Astrocyte of the spinal cord (primary cell): Measurements from ENCODE around the gene ASB2.

Experiments
- DNase-seq: peaks from one replicate; pipeline ENCODE4 v3.0.0; 2011; ENCODE audit warnings: low read depth, low spot score
- H3K4me3 ChIP-seq: 2 replicates; pipeline ENCODE4 v1.5.1; 2011; ENCODE audit warnings: low read depth, mild to moderate bottlenecking, low read length, moderate library complexity
- in situ Hi-C: cut with HindIII; loops from 2 replicates; pipeline ENCODE4 v1.10.0; 2017; ENCODE audit warnings: low sequenced_read_pairs
- TF ChIP-seq, protein P1 (sequence below): IDR thresholded peaks from 2 replicates; pipeline ENCODE4 v1.5.1; 2012; ENCODE audit warnings: low read depth, mild to moderate bottlenecking, low read length, inconsistent platforms

Gene ASB2

DNA sequence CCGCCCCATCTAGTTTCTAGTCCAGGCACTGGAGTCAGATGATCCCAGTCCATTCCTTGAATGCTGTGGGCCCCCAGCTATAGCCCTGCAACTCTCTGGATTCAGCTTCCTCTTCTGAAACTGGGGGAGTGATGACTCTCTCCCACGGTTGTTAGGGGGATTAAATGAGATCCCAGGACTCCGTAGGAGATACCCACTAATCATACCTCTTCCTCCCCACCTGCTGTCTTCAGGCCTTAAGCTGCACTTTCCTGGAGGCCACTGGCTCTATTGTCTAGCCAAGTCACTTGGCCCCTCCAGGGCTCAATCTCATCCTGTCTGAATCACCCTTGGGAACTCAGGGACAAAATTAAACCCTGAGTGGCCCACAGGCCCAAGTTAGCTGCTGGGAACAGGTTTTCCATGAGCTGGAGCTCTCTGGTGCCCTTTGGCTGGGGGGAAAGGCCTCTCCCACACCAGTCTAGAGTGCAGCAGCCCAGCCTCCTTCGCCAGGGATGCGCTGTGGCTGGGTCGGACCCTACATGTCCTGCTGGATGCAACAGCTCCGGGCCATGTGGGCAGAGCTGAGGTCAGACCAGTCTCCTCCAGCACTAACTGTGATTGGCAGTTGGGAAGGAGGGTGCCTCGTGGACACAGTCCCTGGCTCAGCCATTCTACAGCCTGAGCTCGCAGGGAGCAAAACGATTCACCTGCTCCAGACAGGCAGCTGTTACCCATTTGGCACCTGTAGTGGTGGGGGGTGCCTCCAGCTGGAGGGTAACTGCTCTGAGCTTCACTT is 6.0 kb upstream of the ASB2 start:
- in situ Hi-C loops, result no loop called here
- TF ChIP-seq, protein P1, sequence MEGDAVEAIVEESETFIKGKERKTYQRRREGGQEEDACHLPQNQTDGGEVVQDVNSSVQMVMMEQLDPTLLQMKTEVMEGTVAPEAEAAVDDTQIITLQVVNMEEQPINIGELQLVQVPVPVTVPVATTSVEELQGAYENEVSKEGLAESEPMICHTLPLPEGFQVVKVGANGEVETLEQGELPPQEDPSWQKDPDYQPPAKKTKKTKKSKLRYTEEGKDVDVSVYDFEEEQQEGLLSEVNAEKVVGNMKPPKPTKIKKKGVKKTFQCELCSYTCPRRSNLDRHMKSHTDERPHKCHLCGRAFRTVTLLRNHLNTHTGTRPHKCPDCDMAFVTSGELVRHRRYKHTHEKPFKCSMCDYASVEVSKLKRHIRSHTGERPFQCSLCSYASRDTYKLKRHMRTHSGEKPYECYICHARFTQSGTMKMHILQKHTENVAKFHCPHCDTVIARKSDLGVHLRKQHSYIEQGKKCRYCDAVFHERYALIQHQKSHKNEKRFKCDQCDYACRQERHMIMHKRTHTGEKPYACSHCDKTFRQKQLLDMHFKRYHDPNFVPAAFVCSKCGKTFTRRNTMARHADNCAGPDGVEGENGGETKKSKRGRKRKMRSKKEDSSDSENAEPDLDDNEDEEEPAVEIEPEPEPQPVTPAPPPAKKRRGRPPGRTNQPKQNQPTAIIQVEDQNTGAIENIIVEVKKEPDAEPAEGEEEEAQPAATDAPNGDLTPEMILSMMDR, result no peak
- no peak overlapping the region for H3K4me3 ChIP-seq
- DNase-seq, result no peak

DNA sequence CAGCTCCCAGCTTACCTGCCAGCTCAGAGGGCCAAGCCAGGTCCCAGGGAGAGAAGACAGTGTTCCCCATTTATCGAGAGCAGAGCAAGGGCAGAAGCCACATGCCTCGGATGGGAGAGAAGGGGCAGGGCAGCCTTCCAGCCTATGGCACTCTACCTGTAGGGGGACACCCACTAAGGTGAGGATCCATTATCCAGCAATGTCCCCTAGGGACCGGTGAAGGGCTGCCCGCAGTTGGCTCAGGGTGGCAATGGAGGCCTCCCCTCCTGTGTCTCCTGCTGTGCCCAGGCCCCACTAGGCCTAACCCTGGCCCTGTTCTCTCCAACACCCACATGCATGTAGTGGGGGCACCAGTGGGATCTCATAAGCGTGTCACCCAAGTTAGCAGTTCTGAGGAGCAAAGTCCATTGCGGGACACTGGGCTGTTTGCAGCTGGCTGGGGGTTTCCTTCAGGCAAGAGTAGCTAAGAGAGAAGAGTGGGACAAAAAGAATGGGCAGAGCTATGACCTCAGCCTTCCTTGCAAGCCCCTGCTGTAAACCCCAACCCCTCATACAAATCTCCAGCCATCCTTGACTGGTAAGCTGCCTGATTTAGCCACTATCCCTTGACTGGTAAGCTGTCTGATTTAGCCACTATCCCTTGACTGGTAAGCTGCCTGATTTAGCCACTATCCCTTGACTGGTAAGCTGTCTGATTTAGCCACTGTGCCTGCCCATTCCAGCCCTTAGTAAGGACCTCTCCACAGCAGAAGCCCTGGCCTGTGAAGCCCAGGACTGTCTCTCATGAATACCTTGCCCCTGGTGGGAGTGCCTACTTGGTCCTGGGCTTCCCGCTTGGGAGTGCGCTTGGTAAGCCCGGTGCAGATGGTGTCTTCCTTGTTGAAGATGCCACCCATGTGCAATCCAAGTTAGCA is 5.2 kb upstream of the ASB2 start:
- no peak for DNase-seq
- in situ Hi-C loops, result no loop called here
- TF ChIP-seq, protein P1, result no peak
- H3K4me3 ChIP-seq, result no peak overlapping the region

DNA sequence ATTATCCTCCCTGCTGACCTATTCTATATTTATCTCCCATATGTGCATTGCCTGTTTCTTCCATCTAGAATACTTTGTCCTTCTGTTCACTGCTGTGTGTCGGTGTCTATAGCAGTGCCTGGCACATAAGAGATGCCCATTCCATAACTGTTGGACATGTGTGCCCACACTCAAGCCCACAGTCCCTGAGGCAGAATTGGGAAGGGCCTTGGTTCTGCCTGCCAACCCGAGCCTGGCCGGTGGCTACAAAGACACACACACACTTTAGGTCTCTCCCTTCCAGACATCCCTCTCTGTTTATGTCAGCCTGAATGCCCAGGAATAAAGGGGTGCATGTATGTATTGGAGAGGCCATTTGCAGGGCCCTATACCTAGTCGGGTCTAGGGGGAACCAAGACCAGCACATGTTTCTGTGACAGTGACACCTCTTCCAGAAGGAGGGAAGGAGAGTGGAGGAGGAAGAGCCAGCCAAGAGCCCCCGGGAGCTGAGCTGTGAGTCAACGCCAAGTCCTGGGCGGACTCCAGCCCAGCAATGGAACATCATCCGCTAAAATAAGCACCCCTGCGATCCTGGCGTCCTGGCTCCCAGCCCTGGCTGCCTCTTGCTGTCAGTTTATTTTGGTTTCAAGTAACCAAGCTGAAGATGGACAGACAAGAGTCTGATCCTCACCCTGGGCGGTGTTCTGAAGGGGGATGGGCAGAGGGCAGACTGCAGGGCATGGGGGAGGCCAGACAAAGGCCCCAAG is 4.3 kb upstream of the ASB2 start:
- TF ChIP-seq, protein P1, result no peak
- in situ Hi-C loops, result no loop called here
- no peak overlapping the region for H3K4me3 ChIP-seq
- peak; percentile 69 for DNase-seq

DNA sequence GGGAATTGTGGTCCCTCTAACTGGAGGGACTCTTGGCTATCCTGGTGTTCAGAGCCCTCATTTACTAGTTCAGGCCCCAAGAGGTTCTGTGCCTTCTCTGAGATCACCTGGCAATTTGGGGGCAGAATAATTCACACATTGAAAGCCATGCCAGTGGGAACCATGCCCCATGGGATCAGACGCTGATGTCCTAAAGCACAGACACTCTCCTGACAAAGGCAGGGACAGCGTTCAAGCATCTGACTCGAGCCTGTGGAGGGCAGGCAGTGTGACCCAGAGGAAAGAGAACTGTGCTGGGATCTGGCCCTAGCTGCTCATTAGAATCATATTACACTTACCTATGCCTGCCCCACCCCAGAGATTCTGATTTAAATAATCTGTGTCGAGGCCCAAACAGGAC is 2.4 kb upstream of the ASB2 start:
- H3K4me3 ChIP-seq, result no peak overlapping the region
- TF ChIP-seq, protein P1, result no peak
- DNase-seq, result no peak
- in situ Hi-C loops, result no loop called here

DNA sequence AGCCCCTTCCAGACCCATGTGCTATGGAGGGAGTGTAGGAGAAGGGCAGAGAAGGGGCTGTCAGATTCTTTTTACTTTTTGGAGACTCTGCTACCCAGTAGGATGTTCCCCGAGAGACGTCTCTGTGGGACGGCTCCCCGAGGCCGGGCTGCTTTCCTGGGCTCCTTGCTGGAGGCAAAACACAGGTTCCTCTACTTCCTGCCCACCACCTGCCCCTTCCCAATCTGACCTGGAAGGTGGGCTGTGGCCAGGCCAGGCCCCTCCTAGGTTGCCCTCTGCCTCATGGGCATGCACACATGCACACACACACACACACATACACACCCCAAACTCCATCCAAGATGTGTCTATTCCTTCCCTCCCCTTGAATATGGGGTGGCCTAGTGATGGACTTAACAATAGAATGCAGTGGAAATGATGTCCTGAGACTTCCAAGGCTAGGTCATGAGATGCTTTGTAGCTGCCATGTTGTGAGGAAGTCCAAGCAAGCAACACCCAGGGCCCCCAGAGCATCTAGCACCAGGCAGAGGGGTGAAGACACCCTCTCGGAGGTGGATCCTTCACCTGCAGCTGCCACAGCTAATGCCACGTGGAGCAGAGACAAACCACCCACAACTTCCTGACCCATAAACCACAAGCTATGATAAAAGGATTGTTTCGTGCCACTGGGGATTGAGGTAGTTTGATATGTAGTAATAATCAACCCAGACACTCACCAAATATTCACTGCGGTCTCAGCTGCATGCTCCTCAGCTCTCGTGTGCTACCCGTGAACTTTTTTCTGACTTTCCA is 1.6 kb upstream of the ASB2 start:
- TF ChIP-seq, protein P1, result no peak
- in situ Hi-C loops, result no loop called here
- DNase-seq, result no peak
- H3K4me3 ChIP-seq, result no peak overlapping the region
